Measurements from ENCODE around the gene BMPER.

BMPER gene

DNA sequence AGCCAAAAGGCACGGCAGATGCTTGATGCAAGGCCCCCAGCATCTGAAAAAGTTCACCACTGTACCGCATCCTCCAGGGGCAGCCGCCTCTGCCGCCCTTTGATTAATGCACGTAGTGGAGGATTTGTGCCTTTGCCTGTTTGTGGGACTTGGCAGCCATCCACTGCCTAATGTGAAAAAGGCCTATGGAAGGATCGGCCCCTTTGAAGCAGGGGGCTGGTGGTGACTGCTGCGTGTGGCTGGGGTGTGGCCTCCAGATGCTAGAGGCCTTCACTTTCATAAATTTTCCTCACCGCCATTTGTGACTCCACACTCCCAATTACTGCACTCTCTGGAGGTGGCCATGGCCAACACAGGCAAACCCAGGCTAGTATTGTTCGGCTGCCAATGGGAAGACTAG lies 226.0 kb downstream of the BMPER start:
- H3K27ac ChIP-seq (ENCODE audit: low read depth, low read length) = no peak overlapping the region
- H3K9me2 ChIP-seq (replicated peaks; ENCODE audit: insufficient read depth, low read length) = no peaks in the 10 kb centered on the region
- H3K27me3 ChIP-seq (ENCODE audit: low read length) = no peaks in the 10 kb centered on the region
- no peaks in the 10 kb centered on the region for H3K79me2 ChIP-seq (ENCODE audit: insufficient read depth, low read length)
- no peaks in the 10 kb centered on the region for H3K9me3 ChIP-seq (ENCODE audit: insufficient read depth, low read length)
- TF ChIP-seq CTCF (IDR thresholded peaks at IDR 0.05; ENCODE audit: insufficient read depth, low read length, poor library complexity, severe bottlenecking) (no peak), EZH2phosphoT487 (conservative IDR thresholded peaks at IDR 0.05; ENCODE audit: low read length) (no peak)
- no peak overlapping the region for H3K4me2 ChIP-seq (ENCODE audit: low read depth, low read length, poor library complexity, severe bottlenecking)
- H4K20me1 ChIP-seq (ENCODE audit: low read depth, low read length) = no peaks in the 10 kb centered on the region
- H3F3A ChIP-seq (ENCODE audit: insufficient read depth) = no peaks in the 10 kb centered on the region
- no peak overlapping the region for H2AFZ ChIP-seq (ENCODE audit: low read depth, low read length, severe bottlenecking)
- no peak overlapping the region for H3K4me3 ChIP-seq (ENCODE audit: insufficient read depth, low read length, poor library complexity, severe bottlenecking)
- H3K9ac ChIP-seq (ENCODE audit: low read length) = no peak overlapping the region
- no peaks in the 10 kb centered on the region for H3K36me3 ChIP-seq (ENCODE audit: low read length)

- H3K4me2 ChIP-seq (ENCODE audit: low read depth, low read length, poor library complexity, severe bottlenecking) = no peak overlapping the region
- no peaks in the 10 kb centered on the region for H4K20me1 ChIP-seq (ENCODE audit: low read depth, low read length)
- H3K79me2 ChIP-seq (ENCODE audit: insufficient read depth, low read length) = no peaks in the 10 kb centered on the region
- no peak overlapping the region for H3K9ac ChIP-seq (ENCODE audit: low read length)
- no peaks in the 10 kb centered on the region for H3K9me2 ChIP-seq (replicated peaks; ENCODE audit: insufficient read depth, low read length)
- H3K4me3 ChIP-seq (ENCODE audit: insufficient read depth, low read length, poor library complexity, severe bottlenecking) = no peak overlapping the region
- TF ChIP-seq CTCF (IDR thresholded peaks at IDR 0.05; ENCODE audit: insufficient read depth, low read length, poor library complexity, severe bottlenecking) (no peak), EZH2phosphoT487 (conservative IDR thresholded peaks at IDR 0.05; ENCODE audit: low read length) (no peak)
- no peaks in the 10 kb centered on the region for H3K36me3 ChIP-seq (ENCODE audit: low read length)
- no peaks in the 10 kb centered on the region for H3K27me3 ChIP-seq (ENCODE audit: low read length)
- no peak overlapping the region for H3K27ac ChIP-seq (ENCODE audit: low read depth, low read length)
- no peaks in the 10 kb centered on the region for H3K9me3 ChIP-seq (ENCODE audit: insufficient read depth, low read length)
- H2AFZ ChIP-seq (ENCODE audit: low read depth, low read length, severe bottlenecking) = no peak overlapping the region
- H3F3A ChIP-seq (ENCODE audit: insufficient read depth) = no peaks in the 10 kb centered on the region
These were observed 228.1 kb downstream of the BMPER start for GRCh38 chr7:34133356-34133982.

DNA sequence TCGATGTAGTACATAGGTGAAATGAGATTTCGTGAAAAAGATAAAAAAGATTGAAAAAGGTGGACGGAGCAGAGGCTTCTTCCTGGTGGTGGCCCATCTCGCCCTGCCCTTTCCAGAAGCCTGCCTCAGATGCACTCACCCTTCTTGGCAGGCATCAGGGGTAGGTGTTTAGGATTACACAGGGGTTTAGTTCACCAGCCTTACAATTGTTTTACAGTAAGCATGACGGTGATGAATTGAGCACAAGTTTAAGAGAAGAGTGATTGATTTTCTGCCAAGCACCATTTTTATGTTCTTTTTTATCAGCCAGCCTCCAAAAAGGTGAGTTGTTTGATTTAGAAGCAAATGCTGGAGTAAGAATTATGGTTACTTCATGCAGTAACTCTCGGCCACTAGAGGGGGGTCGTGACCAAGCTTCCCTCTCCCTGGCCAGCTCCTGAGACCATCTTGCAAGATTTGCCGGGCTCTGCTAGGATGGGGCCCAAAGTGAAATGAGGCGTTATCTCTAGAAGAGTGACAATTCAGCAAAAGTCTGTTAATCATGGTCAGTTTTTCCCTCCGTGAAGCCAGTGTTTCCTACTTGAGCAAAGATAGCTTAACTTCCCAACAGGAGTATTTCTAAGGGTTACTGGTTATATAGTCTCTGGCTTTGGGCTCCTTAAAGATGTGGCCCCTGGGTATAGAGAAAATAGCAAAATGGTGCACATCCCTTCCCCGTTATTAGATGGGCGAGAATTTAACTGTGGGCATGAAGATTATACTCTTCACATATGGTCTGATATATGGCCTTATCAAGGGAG lies 228.8 kb downstream of the BMPER start:
- Histone ChIP-seq H3K36me3 (ENCODE audit: low read length) (no peaks in the 10 kb centered on the region), H3F3A (ENCODE audit: insufficient read depth) (no peaks in the 10 kb centered on the region), H3K27ac (ENCODE audit: low read depth, low read length) (no peak overlapping the region), H3K9me3 (ENCODE audit: insufficient read depth, low read length) (no peaks in the 10 kb centered on the region), H3K4me3 (ENCODE audit: insufficient read depth, low read length, poor library complexity, severe bottlenecking) (no peak overlapping the region), H2AFZ (ENCODE audit: low read depth, low read length, severe bottlenecking) (no peak overlapping the region), H3K27me3 (ENCODE audit: low read length) (no peaks in the 10 kb centered on the region), H4K20me1 (ENCODE audit: low read depth, low read length) (no peaks in the 10 kb centered on the region), H3K9me2 (replicated peaks; ENCODE audit: insufficient read depth, low read length) (no peaks in the 10 kb centered on the region), H3K4me2 (ENCODE audit: low read depth, low read length, poor library complexity, severe bottlenecking) (no peak overlapping the region), H3K79me2 (ENCODE audit: insufficient read depth, low read length) (no peaks in the 10 kb centered on the region), H3K9ac (ENCODE audit: low read length) (no peak overlapping the region)
- TF ChIP-seq CTCF (IDR thresholded peaks at IDR 0.05; ENCODE audit: insufficient read depth, low read length, poor library complexity, severe bottlenecking) = peak; percentile 55
- no peak for TF ChIP-seq EZH2phosphoT487 (conservative IDR thresholded peaks at IDR 0.05; ENCODE audit: low read length)
